Endothelial cell of umbilical vein (primary cell): ENCODE results near the gene CPT2.

Experiments
- CTCF ChIP-seq, 2 donors: IDR thresholded peaks; 1 replicate in 1 of 2; 2 replicates in 1 of 2; pipeline ENCODE4 v1.5.1; 2011; ENCODE audit warnings: low read length in 2 of 2, mild to moderate bottlenecking in 2 of 2, moderate library complexity in 2 of 2, control low read depth in 1 of 2, inconsistent platforms in 1 of 2, low read depth in 1 of 2; ENCODE audit not compliant: insufficient read depth in 1 of 2; ENCODE audit errors: extremely low read depth in 1 of 2
- JUN ChIP-seq: IDR thresholded peaks from 2 replicates; pipeline ENCODE4 v1.6.1; 2011; ENCODE audit warnings: borderline replicate concordance, low read depth; ENCODE audit not compliant: insufficient read length, insufficient read depth
- POLR2A ChIP-seq: IDR thresholded peaks from 2 replicates; pipeline ENCODE4 v1.6.1; 2012; ENCODE audit warnings: low read depth, mild to moderate bottlenecking, control low read depth, low read length
- POLR2AphosphoS5 ChIP-seq: IDR thresholded peaks from 2 replicates; pipeline ENCODE4 v1.6.1; 2012; ENCODE audit warnings: low read depth, mild to moderate bottlenecking, control low read depth, low read length, moderate library complexity; ENCODE audit not compliant: insufficient read depth

GRCh38 chr1:53148123-53148522, 48.5 kb upstream of the CPT2 start:
- TF ChIP-seq CTCF (IDR thresholded peaks at IDR 0.05; ENCODE audit: extremely low read depth in 1 of 2, insufficient read depth in 1 of 2, low read depth in 1 of 2, low read length in 2 of 2) = no peak
- no peak for TF ChIP-seq POLR2AphosphoS5
- no peak for TF ChIP-seq POLR2A
- TF ChIP-seq JUN = no peak
